Keratinocyte (primary cell): ENCODE data around the gene PHLPP1. TPM values are rescaled to one million over a fixed set of nuclear protein-coding genes. Genes with fewer than 3 reads are reported as not detected.

Experiments
- DNase-seq: peaks from one replicate; pipeline ENCODE4 v3.0.0-alpha.2; 2011; ENCODE audit warnings: low read depth, missing footprints, low spot score
- FAIRE-seq: peaks from 2 replicates; lab custom pipeline; 2011; peaks lifted over from hg19 to GRCh38; lab: Jason Lieb, UNC
- H2AFZ ChIP-seq: 2 replicates; pipeline ENCODE4 v1.6.0; 2012; ENCODE audit warnings: low read length, control low read depth, inconsistent platforms; ENCODE audit not compliant: control insufficient read depth
- H3K27ac ChIP-seq: 2 replicates; pipeline ENCODE4 v1.5.1; 2011; ENCODE audit warnings: low read length; ENCODE audit not compliant: control insufficient read depth, insufficient read depth
- H3K27me3 ChIP-seq: 3 replicates; pipeline ENCODE4 v1.6.0; 2011; ENCODE audit warnings: low read length; ENCODE audit not compliant: control insufficient read depth, insufficient read depth; ENCODE audit errors: extremely low read depth
- H3K36me3 ChIP-seq, 2 experiments: 2 replicates in 1 of 2; 3 replicates in 1 of 2; pipeline ENCODE4 v1.5.1; 2011; ENCODE audit warnings: low read length in 2 of 2, mild to moderate bottlenecking in 1 of 2; ENCODE audit not compliant: control insufficient read depth in 2 of 2, insufficient read depth in 2 of 2; ENCODE audit errors: extremely low read depth in 1 of 2
- H3K4me1 ChIP-seq: 3 replicates; pipeline ENCODE4 v1.5.1; 2011; ENCODE audit warnings: low read length; ENCODE audit not compliant: control insufficient read depth, insufficient read depth; ENCODE audit errors: extremely low read depth
- H3K4me2 ChIP-seq: 3 replicates; pipeline ENCODE4 v1.6.0; 2011; ENCODE audit warnings: low read depth, low read length; ENCODE audit not compliant: control insufficient read depth, insufficient read depth; ENCODE audit errors: extremely low read depth
- H3K4me3 ChIP-seq, 3 experiments: fragments of 200-600 bp in 1 of 3; sonication (generic) in 1 of 3; 2 replicates in 2 of 3; 3 replicates in 1 of 3; pipeline ENCODE4 v1.5.1; 2011 to 2016; ENCODE audit warnings: low read length in 3 of 3, mild to moderate bottlenecking in 3 of 3, control low read depth in 2 of 3, inconsistent platforms in 1 of 3, low read depth in 1 of 3, mixed read lengths in 1 of 3, mixed run types in 1 of 3, moderate library complexity in 1 of 3; ENCODE audit not compliant: control insufficient read depth in 2 of 3, insufficient read depth in 2 of 3; ENCODE audit errors: extremely low read depth in 1 of 3
- H3K79me2 ChIP-seq: 2 replicates; pipeline ENCODE4 v1.6.0; 2012; ENCODE audit warnings: low read length; ENCODE audit not compliant: control insufficient read depth, insufficient read depth
- H3K9ac ChIP-seq: 3 replicates; pipeline ENCODE4 v1.6.0; 2011; ENCODE audit warnings: low read length; ENCODE audit not compliant: control insufficient read depth, insufficient read depth; ENCODE audit errors: extremely low read depth
- H3K9me1 ChIP-seq: 3 replicates; pipeline ENCODE4 v1.6.0; 2011; ENCODE audit warnings: low read length; ENCODE audit not compliant: control insufficient read depth, insufficient read depth; ENCODE audit errors: extremely low read depth
- H3K9me3 ChIP-seq: 2 replicates; pipeline ENCODE4 v1.5.1; 2012; ENCODE audit warnings: low read depth, low read length; ENCODE audit not compliant: control insufficient read depth
- H4K20me1 ChIP-seq: 3 replicates; pipeline ENCODE4 v1.6.0; 2011; ENCODE audit warnings: low read length; ENCODE audit not compliant: control insufficient read depth, insufficient read depth; ENCODE audit errors: extremely low read depth
- EZH2 ChIP-seq: IDR thresholded peaks from one replicate; pipeline ENCODE4 v1.6.1; 2012; ENCODE audit warnings: inconsistent platforms, mild to moderate bottlenecking, low read length, moderate library complexity
- dilution Hi-C: fragments of 300-500 bp; cut with MboI; formaldehyde crosslinking; loops from one replicate; pipeline ENCODE4 v1.7.0; 2020; ENCODE audit warnings: low sequenced_read_pairs; ENCODE audit not compliant: extremely low pct_ligation_motif_present
- polyA plus RNA-seq, 5 experiments: library from polyadenylated mRNA; depleted of rRNA in 3 of 5; stranded (reverse) in 3 of 5; stranded (forward) in 1 of 5; unstranded in 1 of 5; fragments of >200 nt; gene quantifications; 1 replicate in 1 of 5; 2 replicates in 3 of 5; 3 replicates in 1 of 5; pipeline versions ENCODE4 v1.2.1 to v1.2.3, GENCODE V29; 2011 to 2012; ENCODE audit warnings: missing spikeins in 2 of 5, low read depth in 1 of 5, low replicate concordance in 1 of 5
- TF ChIP-seq, protein P1 (sequence below), 3 experiments: IDR thresholded peaks in 1 of 3; conservative IDR thresholded peaks in 1 of 3; optimal IDR thresholded peaks in 1 of 3; 2 replicates in 2 of 3; 3 replicates in 1 of 3; pipeline versions ENCODE3 to v1.5.1; 2011; ENCODE audit warnings: low read length in 3 of 3, mild to moderate bottlenecking in 3 of 3, moderate library complexity in 2 of 3, control low read depth in 1 of 3, inconsistent platforms in 1 of 3; ENCODE audit not compliant: insufficient read depth in 2 of 3; ENCODE audit errors: extremely low read depth in 1 of 3

PHLPP1 gene
- polyA plus RNA-seq, 1 donor (not counting 4 experiments of a cell fraction or from before 2014, with no cell fraction given), result 8.4 TPM

DNA sequence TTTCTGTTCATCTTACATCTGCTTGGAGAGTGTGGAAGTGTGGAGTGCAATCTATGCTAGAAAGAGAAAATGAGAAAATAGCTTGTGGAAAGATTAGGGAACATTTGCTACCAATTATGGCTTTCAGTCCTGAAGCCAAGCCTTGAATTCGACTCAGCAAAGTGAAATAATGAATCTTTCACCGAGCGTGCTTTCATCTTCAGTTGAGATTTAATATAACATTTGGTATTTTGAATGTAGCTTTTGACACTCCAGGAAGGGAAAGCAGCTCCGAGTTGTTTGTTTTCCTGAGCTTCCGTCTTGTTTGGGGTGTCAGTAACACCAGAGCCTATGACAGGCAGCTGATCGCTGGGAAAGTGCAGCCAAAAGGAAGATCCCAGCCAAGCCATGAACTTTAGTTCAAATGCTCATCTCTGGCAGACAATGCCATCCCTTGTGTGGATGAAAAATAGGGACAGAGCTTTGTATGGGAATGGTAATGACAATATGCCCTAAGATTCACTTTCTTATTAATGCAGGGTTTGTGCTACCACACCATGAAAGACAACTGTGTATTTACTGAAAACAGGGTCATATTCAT is 25.0 kb upstream of the PHLPP1 start:
- TF ChIP-seq, protein P1, sequence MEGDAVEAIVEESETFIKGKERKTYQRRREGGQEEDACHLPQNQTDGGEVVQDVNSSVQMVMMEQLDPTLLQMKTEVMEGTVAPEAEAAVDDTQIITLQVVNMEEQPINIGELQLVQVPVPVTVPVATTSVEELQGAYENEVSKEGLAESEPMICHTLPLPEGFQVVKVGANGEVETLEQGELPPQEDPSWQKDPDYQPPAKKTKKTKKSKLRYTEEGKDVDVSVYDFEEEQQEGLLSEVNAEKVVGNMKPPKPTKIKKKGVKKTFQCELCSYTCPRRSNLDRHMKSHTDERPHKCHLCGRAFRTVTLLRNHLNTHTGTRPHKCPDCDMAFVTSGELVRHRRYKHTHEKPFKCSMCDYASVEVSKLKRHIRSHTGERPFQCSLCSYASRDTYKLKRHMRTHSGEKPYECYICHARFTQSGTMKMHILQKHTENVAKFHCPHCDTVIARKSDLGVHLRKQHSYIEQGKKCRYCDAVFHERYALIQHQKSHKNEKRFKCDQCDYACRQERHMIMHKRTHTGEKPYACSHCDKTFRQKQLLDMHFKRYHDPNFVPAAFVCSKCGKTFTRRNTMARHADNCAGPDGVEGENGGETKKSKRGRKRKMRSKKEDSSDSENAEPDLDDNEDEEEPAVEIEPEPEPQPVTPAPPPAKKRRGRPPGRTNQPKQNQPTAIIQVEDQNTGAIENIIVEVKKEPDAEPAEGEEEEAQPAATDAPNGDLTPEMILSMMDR (optimal IDR thresholded peaks at IDR 0.05 in 1 of 3, IDR thresholded peaks at IDR 0.05 in 1 of 3, conservative IDR thresholded peaks at IDR 0.05 in 1 of 3; ENCODE audit: extremely low read depth in 1 of 3, insufficient read depth in 2 of 3, low read length in 3 of 3), result no peak
- TF ChIP-seq EZH2, result no peak
- DNase-seq (no peak), FAIRE-seq (no peak)
- no peaks in the 10 kb centered on the region for H3K9me1 ChIP-seq
- H3K27ac ChIP-seq, result no peak overlapping the region
- H3K9ac ChIP-seq, result no peak overlapping the region
- H3K79me2 ChIP-seq, result no peaks in the 10 kb centered on the region
- dilution Hi-C loops, result no loop called here
- H3K36me3 ChIP-seq, result no peaks in the 10 kb centered on the region
- no peaks in the 10 kb centered on the region for H4K20me1 ChIP-seq
- peaks cover 15% of the 10 kb centered on the region for H3K9me3 ChIP-seq
- no peaks in the 10 kb centered on the region for H3K27me3 ChIP-seq
- no peak overlapping the region for H3K4me3 ChIP-seq
- H2AFZ ChIP-seq, result no peak overlapping the region
- H3K4me2 ChIP-seq, result no peak overlapping the region
- H3K4me1 ChIP-seq, result no peaks in the 10 kb centered on the region

DNA sequence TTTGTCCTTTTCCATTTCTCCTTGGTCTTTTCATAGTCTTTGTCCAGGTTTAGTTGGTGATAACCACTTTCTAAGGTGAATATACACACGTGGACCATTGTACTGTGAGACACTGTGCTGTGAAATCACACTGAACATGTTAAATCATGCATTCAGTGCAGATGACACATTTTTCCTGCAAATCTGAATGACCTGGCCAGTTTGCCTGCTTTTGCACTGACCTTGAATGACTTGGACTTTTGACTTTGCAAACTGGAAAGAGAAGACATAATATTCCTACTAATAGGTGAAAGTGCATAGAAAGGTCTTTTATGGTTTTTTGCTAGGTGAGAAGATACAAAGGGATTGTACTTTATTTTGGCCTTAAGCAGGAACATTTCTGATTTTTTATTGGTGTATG is 21.7 kb upstream of the PHLPP1 start:
- no peaks in the 10 kb centered on the region for H3K79me2 ChIP-seq
- H3K27ac ChIP-seq, result no peak overlapping the region
- no peaks in the 10 kb centered on the region for H3K4me1 ChIP-seq
- no peaks in the 10 kb centered on the region for H4K20me1 ChIP-seq
- H3K9me3 ChIP-seq, result peaks cover 10% of the 10 kb centered on the region
- H3K9me1 ChIP-seq, result no peaks in the 10 kb centered on the region
- dilution Hi-C loops, result no loop called here
- no peak overlapping the region for H3K4me3 ChIP-seq
- no peak for DNase-seq
- no peak overlapping the region for H3K4me2 ChIP-seq
- no peak for FAIRE-seq
- no peak overlapping the region for H2AFZ ChIP-seq
- no peaks in the 10 kb centered on the region for H3K36me3 ChIP-seq
- TF ChIP-seq, protein P1 (optimal IDR thresholded peaks at IDR 0.05 in 1 of 3, IDR thresholded peaks at IDR 0.05 in 1 of 3, conservative IDR thresholded peaks at IDR 0.05 in 1 of 3; ENCODE audit: extremely low read depth in 1 of 3, insufficient read depth in 2 of 3, low read length in 3 of 3), result no peak
- no peak for TF ChIP-seq EZH2
- H3K27me3 ChIP-seq, result no peaks in the 10 kb centered on the region
- H3K9ac ChIP-seq, result no peak overlapping the region
